HS-27A (cell line): Measurements from ENCODE around the gene CARMIL1.
"Not testable (repeated sequence)": the region's sequence is repeated elsewhere in the genome, so short reads cannot be mapped to it uniquely, and the experiment has no call there.

ENCODE experiments used
- DNase-seq: peaks from one replicate; pipeline ENCODE4 v3.0.0-alpha.2; 2012; ENCODE audit warnings: low read depth, missing footprints

The CARMIL1 gene

DNA sequence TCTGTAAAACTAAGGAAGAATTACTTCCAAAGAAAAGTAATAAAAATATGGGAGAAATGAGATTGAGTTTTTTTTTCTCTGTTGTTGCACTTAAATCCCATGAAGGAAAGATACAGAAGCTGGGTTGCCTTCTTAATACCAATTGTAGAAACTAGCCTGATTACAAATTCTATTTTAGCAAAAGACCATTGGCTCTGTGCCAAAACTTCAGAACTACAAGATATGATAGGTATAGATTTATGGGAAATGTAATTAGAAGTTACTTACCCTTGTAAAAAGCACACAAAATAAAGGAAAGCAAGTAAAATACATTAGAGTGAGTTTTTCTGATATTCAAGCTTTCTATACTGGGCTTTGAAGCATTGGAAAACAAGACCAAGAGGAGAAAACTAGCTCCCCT is 299.4 kb downstream of the CARMIL1 start:
- DNase-seq, result no peak

- no peak for DNase-seq
Measured at GRCh38 chr6:25579391-25579883, 300.3 kb downstream of the CARMIL1 start.

DNA sequence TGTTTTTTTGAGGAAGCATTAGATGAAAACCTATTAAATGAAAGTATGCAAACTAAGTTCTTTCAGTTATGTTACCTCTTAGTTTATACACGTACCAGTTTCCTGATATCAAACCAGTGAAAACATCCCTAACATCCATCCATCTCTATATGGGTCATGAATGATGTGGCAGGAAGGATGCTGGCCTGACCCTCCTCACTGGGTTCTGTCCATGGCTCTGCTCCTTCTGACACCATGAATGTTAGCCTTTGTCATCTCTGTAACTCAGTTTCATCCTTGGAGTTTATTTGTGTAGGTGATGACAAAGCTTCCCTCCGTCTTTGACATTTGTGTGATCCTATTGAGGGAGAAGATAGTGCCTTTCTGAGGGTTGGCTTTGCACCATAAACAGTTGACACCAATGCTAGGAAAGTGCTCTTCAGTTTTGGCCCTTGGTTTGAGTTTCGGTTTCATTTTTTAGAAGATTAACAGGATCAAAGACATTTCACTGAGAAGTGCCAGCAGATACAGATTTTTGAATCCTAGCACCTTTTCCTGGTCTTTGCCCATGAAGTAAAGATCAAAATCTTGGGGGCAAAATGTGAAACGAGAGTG is 300.8 kb downstream of the CARMIL1 start:
- DNase-seq, result no peak

DNA sequence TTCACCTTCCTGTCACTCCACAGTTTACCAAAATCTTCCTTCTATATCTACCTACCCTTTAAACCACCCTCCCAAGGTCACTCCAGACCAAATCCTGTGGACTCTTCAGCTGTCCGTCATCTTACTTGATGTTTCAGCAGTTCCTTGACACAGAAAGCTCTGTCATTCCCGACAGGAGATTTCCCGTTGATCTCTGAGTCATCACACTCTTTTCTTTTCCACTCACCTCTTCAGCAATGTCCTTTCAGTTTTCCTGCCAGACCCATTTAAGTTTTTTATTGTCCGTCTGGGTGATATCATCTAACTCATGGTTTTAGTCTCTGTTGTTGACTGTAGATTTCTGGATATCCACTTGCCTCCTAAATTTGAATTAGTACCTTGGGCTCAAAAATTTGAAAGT is 302.9 kb downstream of the CARMIL1 start:
- DNase-seq, result no peak

- no peak for DNase-seq
Measured at GRCh38 chr6:25583099-25583498, 303.9 kb downstream of the CARMIL1 start.

DNA sequence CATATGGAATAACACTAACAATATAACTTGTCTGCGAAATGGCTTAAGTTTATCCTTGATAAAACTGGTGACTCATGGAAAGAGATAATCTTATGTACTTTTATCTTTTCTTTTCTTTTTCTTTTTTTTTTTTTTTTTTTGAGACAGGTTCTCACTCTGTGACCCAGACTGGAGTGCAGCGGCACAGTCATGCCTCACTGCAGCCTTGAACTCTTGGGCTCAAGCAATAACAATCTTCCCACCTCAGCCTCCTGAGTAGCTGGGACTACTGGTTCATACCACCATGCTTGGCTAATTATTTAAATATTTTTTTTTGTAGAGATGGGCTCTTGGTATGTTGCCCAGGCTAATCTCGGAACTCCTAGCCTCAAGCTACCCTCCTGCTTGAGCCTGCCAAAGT is 304.7 kb downstream of the CARMIL1 start:
- DNase-seq, result no peak

DNA sequence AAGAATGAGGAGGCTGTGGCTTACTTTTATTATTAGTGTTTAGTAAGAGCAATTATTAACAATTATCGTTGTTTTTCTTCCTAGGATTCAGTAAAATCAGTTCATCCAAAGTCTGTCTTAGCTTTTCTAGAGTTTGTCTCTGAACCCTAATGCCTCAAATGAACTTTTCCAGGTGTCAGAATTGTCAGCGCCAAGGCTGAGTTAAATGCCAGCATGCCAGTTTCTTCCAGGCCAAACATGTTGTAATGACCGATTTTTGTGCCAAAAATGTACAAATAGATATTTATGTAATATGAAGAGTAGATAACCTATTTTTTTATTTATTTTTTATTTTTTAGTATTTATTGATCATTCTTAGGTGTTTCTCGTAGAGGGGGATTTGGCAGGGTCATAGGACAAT is 306.1 kb downstream of the CARMIL1 start:
- no peak for DNase-seq

DNA sequence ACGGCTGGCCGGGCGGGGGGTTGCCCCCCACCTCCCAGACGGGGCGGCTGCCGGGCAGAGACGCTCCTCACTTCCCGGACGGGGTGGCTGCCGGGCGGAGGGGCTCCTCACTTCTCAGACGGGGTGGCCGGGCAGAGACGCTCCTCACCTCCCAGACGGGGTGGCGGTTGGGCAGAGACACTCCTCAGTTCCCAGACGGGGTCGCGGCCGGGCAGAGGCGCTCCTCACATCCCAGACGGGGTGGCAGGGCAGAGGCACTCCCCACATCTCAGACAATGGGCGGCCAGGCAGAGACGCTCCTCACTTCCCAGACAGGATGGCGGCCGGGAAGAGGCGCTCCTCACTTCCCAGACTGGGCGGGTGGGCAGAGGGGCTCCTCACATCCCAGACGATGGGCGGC is 306.9 kb downstream of the CARMIL1 start:
- not testable (repeated sequence) for DNase-seq

GRCh38 chr6:25586927-25587326 is 307.8 kb downstream of the CARMIL1 start:
- DNase-seq, result no peak

GRCh38 chr6:25590986-25591385 is 311.8 kb downstream of the CARMIL1 start:
- no peak for DNase-seq

DNA sequence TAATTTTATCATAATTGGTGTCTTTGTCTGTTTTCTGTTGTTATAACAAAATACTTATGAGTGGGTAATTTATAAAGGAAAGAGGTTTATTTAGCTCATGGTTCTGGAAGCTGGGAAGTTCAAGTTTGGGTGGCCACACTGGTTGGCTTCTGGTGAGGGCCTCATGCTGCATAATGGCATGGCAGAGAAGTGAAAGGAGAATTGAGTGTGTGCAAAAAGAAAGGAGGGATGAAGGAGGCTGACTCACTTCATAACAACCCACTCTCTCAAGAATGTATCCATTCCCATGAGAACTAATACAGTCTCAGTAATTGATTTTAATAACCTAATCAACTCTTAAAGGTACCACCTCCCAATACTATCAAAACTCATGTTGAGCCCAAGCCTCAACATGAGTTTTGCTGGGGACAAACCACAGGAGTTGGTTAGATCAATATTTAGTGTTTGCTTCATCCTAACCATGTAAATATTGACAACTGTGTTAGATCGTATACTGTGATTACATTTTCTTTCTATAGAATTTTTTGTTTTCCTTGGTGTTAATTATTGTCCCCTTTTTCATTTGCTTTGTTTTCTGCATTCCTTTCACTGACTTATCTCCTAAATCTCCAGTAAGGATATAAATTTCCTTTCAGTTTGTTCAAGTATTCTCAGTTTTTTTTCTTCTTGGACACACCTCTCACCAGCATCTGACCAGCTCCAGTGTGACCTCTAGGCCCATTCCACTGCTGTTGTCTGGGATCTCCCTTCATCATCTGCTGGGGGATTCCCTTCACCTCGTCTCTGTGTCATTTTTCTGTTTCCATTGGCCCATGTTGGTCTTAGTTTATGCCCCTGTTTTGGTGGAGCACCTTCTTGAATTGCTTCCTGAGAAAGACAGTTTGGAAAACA is 318.0 kb downstream of the CARMIL1 start:
- no peak for DNase-seq

DNA sequence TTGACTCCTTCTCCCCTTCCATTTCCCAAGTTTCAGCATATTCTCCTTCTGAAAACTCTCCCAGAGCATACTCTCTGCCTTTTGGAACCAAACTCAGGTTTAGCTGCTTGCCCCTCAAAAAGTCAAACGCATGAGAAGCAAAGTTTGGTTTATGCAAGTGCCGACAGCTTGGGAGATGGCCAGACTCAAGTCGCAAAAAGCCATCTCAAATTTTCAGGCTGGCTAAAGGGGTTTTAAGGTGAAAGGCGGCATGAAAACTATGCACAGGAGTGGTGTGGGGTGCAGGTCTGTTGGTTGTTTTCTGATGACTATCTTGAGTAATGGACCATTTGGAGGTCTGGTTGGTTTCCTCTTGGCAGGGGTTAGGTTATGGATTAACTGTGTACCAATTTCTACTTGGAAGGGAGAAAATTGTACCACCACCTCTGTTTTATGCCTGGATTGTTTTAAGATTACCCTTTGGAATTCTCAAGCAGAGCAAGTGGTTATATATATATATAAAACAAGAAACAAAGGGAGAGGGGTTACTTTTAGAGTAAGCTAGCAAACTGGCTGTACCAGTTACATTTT is 320.4 kb downstream of the CARMIL1 start:
- DNase-seq, result no peak

DNA sequence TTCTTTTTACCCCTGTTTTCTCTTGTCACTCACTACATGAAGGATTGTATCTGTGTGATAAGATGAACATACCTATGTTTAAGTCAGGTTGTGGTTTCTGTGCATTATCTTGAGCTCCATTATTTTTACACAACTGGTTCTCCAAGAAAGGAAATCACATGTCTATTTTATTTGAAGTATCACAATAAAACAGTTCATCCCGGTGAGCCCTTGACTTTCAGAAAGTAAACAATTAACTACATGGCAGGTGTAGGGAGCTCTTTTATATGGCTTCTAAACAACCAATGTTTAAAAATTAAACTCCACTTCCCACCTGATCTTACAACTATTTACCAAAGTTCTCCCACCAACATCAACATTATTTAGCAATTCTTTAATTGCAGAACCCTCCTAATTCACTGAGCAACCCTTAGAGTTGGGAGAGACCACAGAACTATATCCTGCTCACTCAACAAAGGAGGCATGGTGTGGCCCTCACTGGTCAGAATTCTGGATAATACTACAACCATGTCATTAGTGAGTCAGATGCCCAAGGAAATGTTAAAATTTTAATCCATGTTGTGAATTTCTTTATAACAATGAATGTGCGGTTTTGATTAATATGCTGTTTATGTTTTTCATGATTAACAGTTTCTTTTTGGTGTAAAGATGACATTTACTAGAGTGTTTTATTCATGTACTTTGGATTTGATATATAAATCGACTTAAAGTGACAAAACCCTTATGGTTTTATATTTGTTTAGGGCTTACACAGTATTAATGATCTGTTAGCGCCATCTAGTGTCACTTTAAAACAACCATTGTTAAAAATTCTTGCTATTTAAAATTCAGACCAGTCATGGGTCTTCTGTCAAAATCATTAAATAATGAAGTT is 322.9 kb downstream of the CARMIL1 start:
- peak; percentile 17 for DNase-seq

- no peak for DNase-seq
Measured at GRCh38 chr6:25602674-25602982, 323.5 kb downstream of the CARMIL1 start.

DNA sequence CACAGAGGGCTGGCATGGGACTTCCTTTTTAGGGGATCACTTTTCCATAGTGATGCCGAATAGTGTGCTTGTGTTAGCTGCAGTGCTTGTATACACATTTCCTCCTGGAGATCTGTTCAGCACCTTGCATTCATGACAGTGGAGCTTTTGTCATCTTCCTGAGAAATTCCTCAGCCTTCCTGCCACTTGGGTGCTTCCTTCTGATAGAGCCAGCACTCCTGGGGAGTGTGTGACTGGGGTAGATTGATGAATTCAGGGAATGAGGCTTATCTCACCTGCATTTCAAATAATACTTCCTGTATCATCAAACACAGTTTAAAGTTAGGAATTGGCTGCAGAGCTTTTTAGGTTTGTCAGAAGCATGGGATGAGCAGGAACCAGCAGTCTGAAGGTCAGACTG is 324.1 kb downstream of the CARMIL1 start:
- DNase-seq, result no peak

- DNase-seq, result no peak
Measured at GRCh38 chr6:25606151-25606550, 327.0 kb downstream of the CARMIL1 start.

- DNase-seq, result no peak
Measured at GRCh38 chr6:25608558-25609174, 329.5 kb downstream of the CARMIL1 start.

DNA sequence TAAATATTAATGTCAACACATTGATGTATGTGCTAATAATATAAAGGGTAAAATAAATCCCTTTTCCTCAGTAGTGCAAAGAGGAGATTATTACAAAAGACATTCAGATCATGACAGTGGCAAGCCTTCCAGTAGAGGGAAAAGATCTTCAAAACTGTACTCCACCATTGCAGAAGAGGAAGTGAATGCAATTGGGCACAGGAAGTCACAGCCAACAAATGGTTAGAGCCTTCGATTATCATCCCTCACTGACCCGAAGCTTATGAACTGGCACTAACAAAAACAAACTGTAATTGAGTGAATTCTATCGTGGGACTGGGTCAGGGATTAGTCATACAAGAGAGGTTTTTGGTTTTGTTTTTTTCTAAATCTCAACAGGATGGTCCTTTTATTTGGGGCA is 333.5 kb downstream of the CARMIL1 start:
- DNase-seq, result no peak

- DNase-seq, result no peak
Measured at GRCh38 chr6:25613415-25613814, 334.2 kb downstream of the CARMIL1 start.

DNA sequence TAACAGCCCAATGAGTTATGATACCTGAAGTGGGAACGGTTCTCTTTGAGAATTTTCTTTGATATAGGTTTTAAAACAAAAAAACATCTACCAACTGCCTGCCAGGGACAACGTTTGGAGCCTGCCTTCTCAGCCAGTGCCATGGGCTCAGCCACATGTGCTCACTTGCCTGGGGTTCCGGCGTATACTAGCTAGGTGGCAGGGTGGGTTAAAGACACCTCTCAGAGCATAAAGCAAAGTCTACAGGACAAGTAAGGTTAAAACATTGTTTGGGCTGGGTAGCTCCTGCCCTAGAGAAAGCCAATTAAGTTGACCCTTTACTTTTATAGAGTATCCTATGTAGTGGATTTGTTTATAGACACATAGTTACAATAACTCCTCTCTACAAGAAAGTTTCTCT is 334.9 kb downstream of the CARMIL1 start:
- DNase-seq, result no peak

- DNase-seq, result no peak
Measured at GRCh38 chr6:25615471-25615870, 336.3 kb downstream of the CARMIL1 start.

DNA sequence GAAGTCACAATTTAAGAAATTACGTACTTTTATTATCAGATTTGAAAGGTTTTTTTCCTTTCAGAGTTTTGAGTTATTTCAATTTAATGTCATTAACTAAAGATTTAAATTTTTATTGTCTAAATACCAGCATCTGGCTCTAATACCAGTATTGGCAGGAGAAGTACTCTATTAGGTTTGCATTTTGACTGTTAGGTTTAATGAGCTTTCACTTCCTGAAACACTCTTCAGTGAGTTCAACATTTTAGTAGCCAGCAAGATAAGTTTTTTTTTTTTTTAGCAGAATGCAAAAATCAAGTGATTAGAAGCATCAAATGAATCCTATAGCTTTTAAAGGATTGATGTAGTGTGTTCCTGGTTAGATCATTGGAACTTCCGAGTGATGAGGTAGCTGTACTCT is 338.8 kb downstream of the CARMIL1 start:
- DNase-seq, result no peak
